Osteoblast (primary cell): ENCODE data around the gene GSTA4. TPM values are rescaled to one million over a fixed set of nuclear protein-coding genes. Genes with fewer than 3 reads are reported as not detected.
"Not testable (repeated sequence)": the region's sequence is repeated elsewhere in the genome, so short reads cannot be mapped to it uniquely, and the experiment has no call there.

Experiments used
- DNase-seq: peaks from one replicate; pipeline ENCODE4 v3.0.0; 2011; ENCODE audit warnings: low spot score, mixed read lengths; ENCODE audit not compliant: insufficient read length; ENCODE audit errors: missing footprints
- H2AFZ ChIP-seq: 2 replicates; pipeline ENCODE4 v1.6.0; 2011; ENCODE audit warnings: mild to moderate bottlenecking, low read length
- H3K27ac ChIP-seq: 2 replicates; pipeline ENCODE4 v1.5.1; 2011; ENCODE audit warnings: mild to moderate bottlenecking, low read depth, low read length, moderate library complexity
- H3K27me3 ChIP-seq: 2 replicates; pipeline ENCODE4 v1.6.0; 2012; ENCODE audit warnings: mild to moderate bottlenecking, control low read depth, inconsistent platforms, low read length, moderate library complexity; ENCODE audit not compliant: insufficient read depth
- H3K36me3 ChIP-seq: 2 replicates; pipeline ENCODE4 v1.5.1; 2011; ENCODE audit warnings: mild to moderate bottlenecking, low read length, control low read depth, moderate library complexity; ENCODE audit not compliant: insufficient read depth
- H3K4me1 ChIP-seq: 2 replicates; pipeline ENCODE4 v1.5.1; 2011; ENCODE audit warnings: mild to moderate bottlenecking, low read length, control low read depth, moderate library complexity; ENCODE audit not compliant: insufficient read depth
- H3K4me2 ChIP-seq: 2 replicates; pipeline ENCODE4 v1.6.0; 2011; ENCODE audit warnings: mild to moderate bottlenecking, low read length; ENCODE audit not compliant: insufficient read depth
- H3K4me3 ChIP-seq: fragments of 200-600 bp; sonication (generic); 3 replicates; pipeline ENCODE4 v1.5.1; 2012; ENCODE audit warnings: mild to moderate bottlenecking, low read length, inconsistent platforms; ENCODE audit not compliant: insufficient read depth
- H3K79me2 ChIP-seq: 2 replicates; pipeline ENCODE4 v1.6.0; 2012; ENCODE audit warnings: mild to moderate bottlenecking, low read length, control low read depth, inconsistent platforms; ENCODE audit not compliant: insufficient read depth
- H3K9me3 ChIP-seq: 2 replicates; pipeline ENCODE4 v1.5.1; 2011; ENCODE audit warnings: low read depth, low read length, control low read depth
- H4K20me1 ChIP-seq: 2 replicates; pipeline ENCODE4 v1.6.0; 2012; ENCODE audit warnings: mild to moderate bottlenecking, low read length, control low read depth; ENCODE audit not compliant: insufficient read depth
- total RNA-seq: library from RNA; depleted of rRNA; stranded (reverse); fragments of >200 nt; gene quantifications from 2 replicates; pipeline ENCODE4 v1.2.3, GENCODE V29; 2012
- TF ChIP-seq, protein P1 (sequence below): IDR thresholded peaks from 2 replicates; pipeline ENCODE4 v1.5.1; 2011; ENCODE audit warnings: mild to moderate bottlenecking, low read depth, low read length, moderate library complexity; ENCODE audit errors: extremely low read depth

GSTA4 gene
- total RNA-seq, 1 donor, result 36.2 TPM

- H3K4me3 ChIP-seq, result no peak overlapping the region
- H3K27me3 ChIP-seq, result peaks cover 8% of the 10 kb centered on the region
- TF ChIP-seq, protein P1, sequence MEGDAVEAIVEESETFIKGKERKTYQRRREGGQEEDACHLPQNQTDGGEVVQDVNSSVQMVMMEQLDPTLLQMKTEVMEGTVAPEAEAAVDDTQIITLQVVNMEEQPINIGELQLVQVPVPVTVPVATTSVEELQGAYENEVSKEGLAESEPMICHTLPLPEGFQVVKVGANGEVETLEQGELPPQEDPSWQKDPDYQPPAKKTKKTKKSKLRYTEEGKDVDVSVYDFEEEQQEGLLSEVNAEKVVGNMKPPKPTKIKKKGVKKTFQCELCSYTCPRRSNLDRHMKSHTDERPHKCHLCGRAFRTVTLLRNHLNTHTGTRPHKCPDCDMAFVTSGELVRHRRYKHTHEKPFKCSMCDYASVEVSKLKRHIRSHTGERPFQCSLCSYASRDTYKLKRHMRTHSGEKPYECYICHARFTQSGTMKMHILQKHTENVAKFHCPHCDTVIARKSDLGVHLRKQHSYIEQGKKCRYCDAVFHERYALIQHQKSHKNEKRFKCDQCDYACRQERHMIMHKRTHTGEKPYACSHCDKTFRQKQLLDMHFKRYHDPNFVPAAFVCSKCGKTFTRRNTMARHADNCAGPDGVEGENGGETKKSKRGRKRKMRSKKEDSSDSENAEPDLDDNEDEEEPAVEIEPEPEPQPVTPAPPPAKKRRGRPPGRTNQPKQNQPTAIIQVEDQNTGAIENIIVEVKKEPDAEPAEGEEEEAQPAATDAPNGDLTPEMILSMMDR, result no peak
These were observed 29.0 kb downstream of the GSTA4 start for GRCh38 chr6:52966101-52966500.

GRCh38 chr6:52965380-52965779 lies 29.7 kb downstream of the GSTA4 start:
- Histone ChIP-seq H3K9me3 (no peaks in the 10 kb centered on the region), H3K36me3 (no peaks in the 10 kb centered on the region), H4K20me1 (no peaks in the 10 kb centered on the region), H3K79me2 (no peaks in the 10 kb centered on the region), H2AFZ (no peak overlapping the region), H3K4me3 (no peak overlapping the region), H3K4me1 (no peaks in the 10 kb centered on the region), H3K4me2 (no peak overlapping the region), H3K27me3 (peaks cover 8% of the 10 kb centered on the region), H3K27ac (no peak overlapping the region)
- no peak for DNase-seq
- TF ChIP-seq, protein P1, result no peak

More at GRCh38 chr6:52966101-52966500, 29.0 kb downstream of the GSTA4 start:
- Histone ChIP-seq H3K27ac (no peak overlapping the region), H3K79me2 (no peaks in the 10 kb centered on the region), H3K9me3 (no peaks in the 10 kb centered on the region), H3K4me2 (no peak overlapping the region), H3K4me1 (no peaks in the 10 kb centered on the region), H3K36me3 (no peaks in the 10 kb centered on the region), H2AFZ (no peak overlapping the region), H4K20me1 (no peaks in the 10 kb centered on the region)
- DNase-seq, result no peak

DNA sequence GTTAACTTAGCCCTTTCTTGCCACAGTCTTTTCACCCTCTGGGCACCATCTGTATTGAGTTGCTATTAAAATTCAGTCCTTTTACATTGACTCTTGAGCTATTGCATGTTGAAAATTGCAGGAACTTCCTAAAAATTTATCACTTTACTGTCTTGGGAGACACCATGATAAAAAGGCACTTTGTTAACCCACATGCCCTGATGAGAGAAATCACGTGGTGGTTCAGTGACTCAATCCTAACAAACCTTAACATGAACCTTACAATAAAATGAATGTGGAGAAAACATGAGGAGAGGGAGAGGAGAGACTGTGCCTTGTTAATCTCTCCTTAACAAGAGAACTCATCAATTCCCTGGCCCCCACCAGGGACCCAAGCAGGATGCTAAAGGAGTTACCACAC lies 30.8 kb downstream of the GSTA4 start:
- TF ChIP-seq, protein P1, result no peak
- Histone ChIP-seq H3K36me3 (no peaks in the 10 kb centered on the region), H3K27me3 (peaks cover 8% of the 10 kb centered on the region), H2AFZ (no peak overlapping the region), H3K4me1 (no peaks in the 10 kb centered on the region), H3K4me2 (no peak overlapping the region), H3K27ac (no peak overlapping the region), H3K79me2 (no peaks in the 10 kb centered on the region), H3K4me3 (no peak overlapping the region), H3K9me3 (no peaks in the 10 kb centered on the region), H4K20me1 (no peaks in the 10 kb centered on the region)
- peak; percentile 49 for DNase-seq

DNA sequence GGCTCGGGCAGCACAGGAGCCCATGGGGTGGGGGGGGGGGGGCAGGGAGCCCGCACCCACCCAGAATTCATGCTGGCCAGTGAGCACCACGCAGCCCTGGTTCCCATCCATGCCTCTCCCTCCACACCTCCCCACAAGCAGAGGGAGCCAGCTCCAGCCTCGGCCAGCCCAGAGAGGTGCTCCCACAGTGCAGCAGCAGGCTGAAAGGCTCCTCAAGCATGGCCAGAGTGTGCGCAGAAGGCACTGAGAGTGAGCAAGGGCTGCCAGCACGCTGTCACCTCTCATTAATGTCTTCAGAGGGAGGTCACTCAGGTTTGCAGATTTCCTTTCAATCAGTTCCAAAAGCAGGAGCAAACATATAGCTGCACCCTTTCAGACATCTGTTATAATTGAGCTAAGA lies 32.4 kb downstream of the GSTA4 start:
- H4K20me1 ChIP-seq, result no peaks in the 10 kb centered on the region
- no peaks in the 10 kb centered on the region for H3K4me1 ChIP-seq
- H3K9me3 ChIP-seq, result no peaks in the 10 kb centered on the region
- TF ChIP-seq, protein P1, result no peak
- H3K79me2 ChIP-seq, result no peaks in the 10 kb centered on the region
- H2AFZ ChIP-seq, result no peak overlapping the region
- H3K36me3 ChIP-seq, result no peaks in the 10 kb centered on the region
- no peak overlapping the region for H3K27ac ChIP-seq
- H3K27me3 ChIP-seq, result peaks cover 8% of the 10 kb centered on the region
- no peak overlapping the region for H3K4me2 ChIP-seq
- DNase-seq, result no peak
- H3K4me3 ChIP-seq, result no peak overlapping the region

- not testable (repeated sequence) for H3K79me2 ChIP-seq, H3K4me3 ChIP-seq, H2AFZ ChIP-seq, H3K4me2 ChIP-seq, H4K20me1 ChIP-seq, DNase-seq, H3K9me3 ChIP-seq, H3K4me1 ChIP-seq, H3K36me3 ChIP-seq, H3K27me3 ChIP-seq, H3K27ac ChIP-seq
These were observed 34.1 kb downstream of the GSTA4 start for GRCh38 chr6:52961022-52961421.

DNA sequence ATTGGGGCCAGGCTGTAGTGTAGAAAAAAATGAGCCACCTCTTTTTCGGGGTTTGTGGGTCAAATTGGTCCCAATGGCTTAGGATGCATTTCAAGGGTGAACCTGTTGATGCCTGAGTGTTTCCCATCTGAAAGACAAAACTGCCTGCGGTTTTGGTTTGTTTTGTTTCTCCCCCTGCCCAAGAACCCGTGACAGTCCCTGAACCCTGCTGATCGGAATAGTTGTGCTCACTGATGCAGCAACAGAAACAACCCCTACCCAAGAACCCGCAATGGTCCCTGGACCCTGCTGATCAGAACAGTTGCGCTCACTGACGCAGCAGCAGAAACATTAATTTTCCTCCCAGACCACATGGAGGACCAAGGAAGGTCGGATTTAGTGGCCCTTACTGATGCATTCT lies 34.9 kb downstream of the GSTA4 start:
- H4K20me1 ChIP-seq, H3K4me2 ChIP-seq, DNase-seq, H3K36me3 ChIP-seq, H3K4me1 ChIP-seq, H3K79me2 ChIP-seq, H2AFZ ChIP-seq, H3K27ac ChIP-seq, H3K27me3 ChIP-seq, H3K4me3 ChIP-seq, H3K9me3 ChIP-seq: not testable (repeated sequence)
